Activated CD4-positive, alpha-beta T cell treated with anti-CD3 and anti-CD28 coated beads, Interleukin-2, amount 50 U/mL, for 24 hours (primary cell): ENCODE results near the gene FBXL19.
"Not testable (repeated sequence)": the region's sequence is repeated elsewhere in the genome, so short reads cannot be mapped to it uniquely, and the experiment has no call there.

Source experiments
- DNase-seq, 2 donors: peaks; one replicate each; pipeline ENCODE4 v3.0.0-alpha.2; 2020; ENCODE audit warnings: low read depth in 1 of 2, low spot score in 1 of 2

The FBXL19 gene

GRCh38 chr16:30921748-30922419 lies 1.5 kb upstream of the FBXL19 start:
- peak; percentile 75 to 83 for DNase-seq

- peak; percentile 96 to 99 for DNase-seq
Measured at GRCh38 chr16:30922420-30922959, 882 bp upstream of the FBXL19 start.

- DNase-seq, result peak; percentile 82 to 95
Measured at GRCh38 chr16:30922960-30923535, 324 bp upstream of the FBXL19 start.

DNA sequence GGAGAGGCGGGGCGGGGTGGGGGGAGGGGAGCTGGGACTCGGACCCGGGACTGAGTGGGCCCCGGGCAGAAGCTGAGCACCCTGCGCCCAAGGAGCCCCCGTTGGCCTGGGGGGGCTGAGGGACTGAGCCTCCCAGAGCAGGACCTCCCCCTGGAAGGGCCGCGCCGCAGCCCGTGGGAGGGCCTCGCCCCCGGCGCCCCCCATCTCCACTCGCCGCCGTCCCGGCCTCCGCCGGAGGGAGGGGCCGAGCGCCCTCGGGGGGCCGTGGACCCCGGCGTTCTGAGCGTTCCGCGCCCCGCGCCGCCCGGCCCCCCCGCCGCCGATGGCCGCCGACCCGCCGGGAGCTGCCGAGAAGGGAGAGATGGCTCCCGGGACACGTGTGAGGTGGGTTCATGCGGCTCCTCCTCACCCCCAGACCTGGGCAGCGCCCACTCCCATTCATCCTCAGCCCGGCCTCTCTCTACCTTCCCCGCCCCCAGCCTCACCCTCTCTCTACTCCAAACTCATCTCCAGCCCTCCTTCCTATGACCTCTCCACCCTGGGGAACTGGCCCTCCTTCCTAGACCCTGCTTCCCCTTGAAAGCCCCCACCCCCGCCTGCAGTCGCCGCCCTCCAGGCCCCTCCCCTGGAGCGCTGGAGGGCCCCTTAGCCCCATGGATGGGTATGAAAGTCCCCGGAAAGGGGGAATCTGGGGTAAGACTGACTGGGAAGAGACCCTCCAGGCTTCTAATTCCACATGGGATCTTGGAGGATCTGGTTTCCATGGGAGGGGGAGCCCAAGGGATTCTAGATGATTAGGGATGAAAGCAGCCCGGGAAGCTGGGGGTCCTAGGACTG lies 922 bp downstream of the FBXL19 start:
- no peak for DNase-seq

- DNase-seq, result no peak
Measured at GRCh38 chr16:30924913-30925631, 1.7 kb downstream of the FBXL19 start.

GRCh38 chr16:30925632-30925987 lies 2.2 kb downstream of the FBXL19 start:
- DNase-seq, result no peak

- DNase-seq, result no peak
Measured at GRCh38 chr16:30925995-30926811, 2.8 kb downstream of the FBXL19 start.

DNA sequence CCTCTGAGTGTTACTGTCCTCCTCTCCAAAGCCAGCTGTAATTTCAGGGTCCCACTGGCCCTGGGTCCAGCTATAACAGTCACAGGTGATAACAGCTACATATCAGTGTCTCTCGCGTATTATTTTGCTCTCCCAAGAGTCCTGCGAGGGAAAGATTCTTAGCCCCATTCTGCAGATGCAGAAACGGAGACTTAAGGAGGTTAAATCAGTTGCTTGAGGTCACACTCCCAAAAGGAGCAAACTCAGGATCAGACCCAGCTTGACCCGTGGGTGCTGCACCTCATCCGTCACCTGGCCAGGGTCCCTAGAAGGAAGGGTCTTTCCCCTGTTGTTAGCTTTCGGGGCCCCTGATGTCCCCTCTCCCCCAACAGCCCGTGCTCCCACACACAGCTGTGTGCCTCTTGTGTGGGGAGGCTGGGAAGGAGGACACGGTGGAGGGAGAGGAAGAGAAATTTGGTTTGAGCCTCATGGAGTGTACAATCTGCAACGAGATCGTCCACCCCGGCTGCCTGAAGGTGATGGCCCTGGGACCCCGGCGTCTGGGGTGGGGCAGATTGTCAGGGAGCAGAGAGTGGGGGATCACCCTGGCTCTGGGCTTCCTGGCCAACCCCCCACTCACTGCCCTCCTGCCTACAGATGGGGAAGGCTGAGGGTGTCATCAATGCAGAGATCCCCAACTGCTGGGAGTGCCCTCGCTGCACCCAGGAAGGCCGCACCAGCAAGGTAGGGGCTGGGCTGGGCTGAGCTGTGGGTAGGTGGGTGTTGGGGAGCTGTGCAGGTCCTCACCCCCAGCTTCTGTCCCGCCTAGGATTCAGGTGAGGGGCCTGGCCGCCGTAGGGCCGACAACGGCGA lies 3.8 kb downstream of the FBXL19 start:
- DNase-seq, result no peak

GRCh38 chr16:30927789-30928378 lies 4.5 kb downstream of the FBXL19 start:
- no peak for DNase-seq

DNA sequence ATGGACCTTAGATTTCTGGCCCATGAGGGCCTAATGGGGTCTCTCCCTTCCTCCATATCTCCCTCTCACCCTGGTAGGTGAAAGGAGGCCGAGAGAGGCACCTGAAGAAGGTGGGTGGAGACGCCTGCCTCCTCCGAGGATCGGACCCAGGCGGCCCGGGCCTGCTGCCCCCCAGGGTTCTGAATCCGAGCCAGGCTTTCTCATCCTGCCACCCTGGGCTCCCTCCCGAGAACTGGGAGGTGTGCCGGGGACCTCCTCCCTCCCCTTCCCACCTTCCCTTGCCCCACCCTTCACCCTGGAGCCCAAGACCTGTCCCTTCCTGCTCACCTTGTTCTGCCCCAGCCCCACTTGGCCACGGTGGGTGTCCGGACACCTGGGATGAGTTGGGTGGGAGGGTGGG lies 5.0 kb downstream of the FBXL19 start:
- no peak for DNase-seq

GRCh38 chr16:30929167-30929566 lies 5.8 kb downstream of the FBXL19 start:
- no peak for DNase-seq

- DNase-seq, result no peak
Measured at GRCh38 chr16:30930160-30930571, 6.8 kb downstream of the FBXL19 start.

DNA sequence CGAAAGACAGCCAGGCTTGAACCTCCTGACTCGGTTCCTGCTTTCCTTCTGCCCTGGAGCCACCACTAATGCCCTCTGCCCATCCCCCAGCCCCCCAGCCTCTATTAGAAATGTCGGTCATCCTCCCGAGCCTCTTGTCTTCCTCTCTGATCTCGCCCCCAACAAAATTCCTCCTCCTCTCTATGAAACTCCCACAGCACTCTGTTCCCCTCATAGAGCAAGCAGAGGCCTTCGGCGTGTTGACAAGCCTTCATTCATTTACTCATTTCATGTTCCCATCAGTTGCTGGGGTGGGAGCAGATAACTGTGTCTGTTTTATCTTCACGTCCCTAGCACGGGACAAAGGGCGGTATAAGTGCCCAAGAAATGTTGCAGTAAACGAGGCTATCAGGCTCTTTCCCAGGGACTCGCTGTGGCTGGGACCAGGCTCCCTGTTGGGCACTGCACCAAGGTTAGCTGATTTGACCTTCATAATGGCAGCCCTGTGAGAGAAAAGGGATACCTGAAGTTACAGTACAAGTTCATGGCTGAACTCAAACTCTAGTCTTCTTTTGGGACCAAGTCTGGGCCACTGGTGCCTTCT lies 7.8 kb downstream of the FBXL19 start:
- DNase-seq, result no peak

DNA sequence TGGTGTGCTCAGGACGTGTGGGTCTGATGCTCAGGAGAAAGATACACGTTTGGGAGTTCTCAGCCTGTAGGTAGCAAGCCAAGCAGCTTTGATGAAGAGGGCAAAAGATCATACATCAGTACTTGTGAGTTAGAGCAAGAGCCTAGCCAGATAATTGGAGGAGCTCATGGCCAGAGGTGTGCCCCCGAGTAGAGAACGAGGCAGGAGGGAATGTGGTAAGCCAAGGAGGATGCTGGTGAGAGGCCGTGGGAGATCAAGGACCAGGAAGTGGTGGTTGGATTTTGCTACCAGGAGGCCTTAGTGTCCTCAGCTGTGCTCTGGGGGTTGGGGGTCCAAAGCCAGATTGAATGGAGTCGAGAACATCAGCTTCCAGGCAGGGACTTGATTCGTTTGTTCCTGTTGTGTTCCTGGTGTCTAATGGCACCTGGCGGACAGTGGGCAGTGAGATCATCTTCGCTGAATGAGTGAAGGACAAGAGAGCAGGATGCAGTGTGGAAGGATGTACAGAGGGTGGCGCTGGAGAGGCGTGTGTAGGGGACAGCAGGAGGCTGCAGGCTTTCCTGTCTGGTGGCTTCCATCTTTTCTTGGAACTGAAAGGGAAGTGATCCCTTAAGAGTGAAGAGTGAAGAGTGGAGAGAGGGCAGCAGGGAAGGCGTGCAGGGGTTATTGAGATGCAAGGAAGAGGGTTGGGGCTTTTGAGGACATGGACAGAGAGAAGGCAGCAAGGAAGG lies 11.6 kb downstream of the FBXL19 start:
- DNase-seq, result no peak

DNA sequence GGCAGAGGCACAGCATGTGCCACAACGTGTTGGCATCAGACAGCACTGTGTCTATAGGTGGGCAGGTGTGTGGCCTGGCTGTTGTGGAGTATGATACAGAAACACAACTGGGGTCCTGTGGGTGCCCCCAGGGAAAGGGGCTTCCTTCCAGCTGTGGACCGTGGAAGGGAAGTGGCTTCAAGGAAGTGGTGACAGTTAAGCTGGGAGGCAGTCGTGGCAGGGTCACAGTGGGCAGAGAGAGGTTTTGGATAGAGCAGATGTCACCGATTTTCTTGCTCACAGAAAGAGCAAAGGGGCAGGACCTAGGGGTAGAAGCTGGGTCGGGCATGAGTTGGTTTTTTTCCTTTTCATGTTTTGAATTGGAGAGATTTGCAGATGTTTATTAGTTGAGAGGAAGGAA lies 14.3 kb downstream of the FBXL19 start:
- DNase-seq, result no peak

- DNase-seq, result not testable (repeated sequence)
Measured at GRCh38 chr16:30939571-30939970, 16.2 kb downstream of the FBXL19 start.

DNA sequence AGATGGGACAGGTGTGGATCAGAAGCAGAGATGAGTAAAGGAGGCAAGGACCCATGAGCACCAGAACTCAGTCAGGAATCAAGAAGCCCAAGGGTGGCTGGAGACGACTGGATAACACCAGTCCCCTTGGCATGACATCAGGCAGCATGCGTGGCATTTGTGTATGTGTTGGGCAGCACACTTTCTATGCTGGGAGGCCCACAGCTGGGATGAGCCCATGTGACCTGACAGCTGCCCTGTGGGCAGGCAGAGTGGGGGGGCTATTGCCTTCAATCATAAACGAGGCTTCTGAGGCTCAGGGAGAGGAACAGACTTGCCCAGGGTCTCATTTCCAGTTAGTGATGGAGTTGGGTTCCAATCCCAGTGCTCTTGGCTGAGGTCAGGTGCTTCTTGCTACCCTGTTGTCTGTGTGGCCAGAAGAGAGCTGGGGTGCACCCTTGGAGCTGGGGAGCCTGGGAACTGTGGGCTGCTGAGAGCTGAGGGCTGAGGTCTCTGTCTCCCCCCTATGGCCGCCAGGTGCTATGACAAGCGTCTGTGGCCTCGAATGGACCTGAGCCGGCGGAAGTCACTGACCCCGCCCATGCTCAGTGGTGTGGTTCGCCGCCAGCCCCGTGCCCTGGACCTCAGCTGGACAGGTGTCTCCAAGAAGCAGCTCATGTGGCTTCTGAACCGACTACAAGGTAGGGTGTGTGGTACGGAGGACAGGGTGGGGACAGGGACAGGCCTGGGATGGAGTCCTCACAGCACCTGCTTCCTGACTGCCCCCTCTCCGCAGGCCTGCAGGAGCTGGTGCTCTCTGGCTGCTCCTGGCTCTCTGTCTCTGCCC lies 18.4 kb downstream of the FBXL19 start:
- DNase-seq, result no peak
